ENCODE measurements around the gene NAV2. TPM values are rescaled to one million over a fixed set of nuclear protein-coding genes. Genes with fewer than 3 reads are reported as not detected.

Gene NAV2
- total RNA-seq, 2 donors from 2014 or later, result 26.4 to 35.5 TPM

DNA sequence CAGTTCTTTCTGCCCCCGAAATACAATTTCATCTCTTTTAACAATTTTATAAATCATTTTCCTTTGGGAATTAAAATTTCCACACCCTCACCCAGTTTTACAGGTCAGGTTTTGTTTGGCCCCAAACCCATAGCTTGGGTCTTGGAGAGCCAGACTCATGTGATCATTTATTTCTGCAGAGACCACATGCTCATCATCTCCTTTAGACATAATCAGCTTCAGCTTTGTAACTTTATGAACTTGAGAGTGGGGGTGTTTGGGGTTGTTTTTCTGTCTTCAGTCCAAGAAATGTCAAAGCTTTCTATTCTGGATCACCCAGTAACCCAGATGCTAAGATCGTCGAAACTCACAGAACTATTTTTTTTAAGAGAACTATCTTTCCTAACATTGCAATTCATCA is 376.7 kb downstream of the NAV2 start:
- Histone ChIP-seq H3K36me3 (replicated peaks in 1 of 2; ENCODE audit: insufficient read depth in 1 of 2, low read depth in 2 of 2) (peaks cover 5 to 6% of the 10 kb centered on the region in 2 donors), H3K27ac (peak overlapping the region in 3 of 4 donors; percentile 8 to 57 (median 53)), H3K4me3 (no peak overlapping the region), H3K9me3 (no peaks in the 10 kb centered on the region), H3K4me1 (peaks cover 30% of the 10 kb centered on the region), H3K27me3 (no peaks in the 10 kb centered on the region)
- WGBS, 2 donors, result 35 to 44% methylated on average over 3 of the region's 3 CpGs
- intact Hi-C loops (cut with DNase I), result no loop called here
- no peak for DNase-seq
- TF ChIP-seq, protein P1, sequence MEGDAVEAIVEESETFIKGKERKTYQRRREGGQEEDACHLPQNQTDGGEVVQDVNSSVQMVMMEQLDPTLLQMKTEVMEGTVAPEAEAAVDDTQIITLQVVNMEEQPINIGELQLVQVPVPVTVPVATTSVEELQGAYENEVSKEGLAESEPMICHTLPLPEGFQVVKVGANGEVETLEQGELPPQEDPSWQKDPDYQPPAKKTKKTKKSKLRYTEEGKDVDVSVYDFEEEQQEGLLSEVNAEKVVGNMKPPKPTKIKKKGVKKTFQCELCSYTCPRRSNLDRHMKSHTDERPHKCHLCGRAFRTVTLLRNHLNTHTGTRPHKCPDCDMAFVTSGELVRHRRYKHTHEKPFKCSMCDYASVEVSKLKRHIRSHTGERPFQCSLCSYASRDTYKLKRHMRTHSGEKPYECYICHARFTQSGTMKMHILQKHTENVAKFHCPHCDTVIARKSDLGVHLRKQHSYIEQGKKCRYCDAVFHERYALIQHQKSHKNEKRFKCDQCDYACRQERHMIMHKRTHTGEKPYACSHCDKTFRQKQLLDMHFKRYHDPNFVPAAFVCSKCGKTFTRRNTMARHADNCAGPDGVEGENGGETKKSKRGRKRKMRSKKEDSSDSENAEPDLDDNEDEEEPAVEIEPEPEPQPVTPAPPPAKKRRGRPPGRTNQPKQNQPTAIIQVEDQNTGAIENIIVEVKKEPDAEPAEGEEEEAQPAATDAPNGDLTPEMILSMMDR (IDR thresholded peaks at IDR 0.05), result no peak
- TF ChIP-seq POLR2A (IDR thresholded peaks at IDR 0.05), result no peak
- ATAC-seq, result no peak

DNA sequence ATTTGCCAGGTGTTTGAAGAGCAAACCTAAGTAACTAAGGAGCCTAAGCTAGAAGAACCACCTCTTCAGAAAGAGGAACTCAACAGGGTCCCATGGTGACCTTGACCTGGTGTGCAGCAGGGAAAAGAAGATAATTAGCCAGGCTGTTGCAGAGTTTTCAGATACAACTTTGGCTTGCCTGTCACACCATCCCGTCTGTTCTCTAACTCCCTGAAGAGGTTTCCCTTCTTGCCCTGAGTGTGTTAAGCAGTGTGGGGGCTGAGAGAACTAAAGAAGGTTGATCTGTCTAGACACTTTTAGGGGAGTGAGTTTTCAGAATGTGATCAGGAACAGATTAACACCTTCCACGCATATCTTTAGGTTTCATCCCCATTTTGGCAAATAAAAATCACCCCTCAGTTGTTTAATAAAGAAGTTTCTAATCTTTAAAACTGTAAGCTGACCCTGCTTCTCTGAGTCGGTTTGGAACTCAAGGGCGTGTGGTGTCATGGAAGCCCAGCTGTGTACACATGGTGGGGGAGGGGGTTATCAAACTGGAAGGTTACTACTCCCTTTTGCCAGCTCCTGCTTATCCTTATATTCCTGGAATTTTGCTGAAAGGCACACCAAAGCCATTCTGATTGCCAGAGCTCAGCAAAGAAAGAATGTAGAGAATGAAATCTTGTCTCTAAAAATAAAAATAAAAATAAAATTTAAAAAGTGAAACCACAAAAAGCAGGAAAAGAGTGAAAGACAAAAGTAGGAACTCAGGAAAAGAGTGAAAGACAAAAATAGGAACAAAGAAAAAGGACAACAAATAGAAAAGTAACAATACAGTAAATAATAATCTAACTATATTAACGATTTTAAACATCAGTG is 377.4 kb downstream of the NAV2 start:
- no peaks in the 10 kb centered on the region for H3K9me3 ChIP-seq
- no peak for TF ChIP-seq POLR2A (IDR thresholded peaks at IDR 0.05)
- TF ChIP-seq, protein P1 (IDR thresholded peaks at IDR 0.05), result no peak
- intact Hi-C loops (cut with DNase I), result no loop called here
- peak; percentile 90 for ATAC-seq
- H3K36me3 ChIP-seq (replicated peaks in 1 of 2; ENCODE audit: insufficient read depth in 1 of 2, low read depth in 2 of 2), result peaks cover 5 to 6% of the 10 kb centered on the region in 2 donors
- peaks cover 30% of the 10 kb centered on the region for H3K4me1 ChIP-seq
- no peaks in the 10 kb centered on the region for H3K27me3 ChIP-seq
- no peak overlapping the region for H3K4me3 ChIP-seq
- peak overlapping the region in 3 of 4 donors; percentile 8 to 57 (median 53) for H3K27ac ChIP-seq
- DNase-seq, result peak; percentile 67 to 78 (median 72)
- WGBS, 2 donors, result 24 to 30% methylated on average over 5 of the region's 5 CpGs

DNA sequence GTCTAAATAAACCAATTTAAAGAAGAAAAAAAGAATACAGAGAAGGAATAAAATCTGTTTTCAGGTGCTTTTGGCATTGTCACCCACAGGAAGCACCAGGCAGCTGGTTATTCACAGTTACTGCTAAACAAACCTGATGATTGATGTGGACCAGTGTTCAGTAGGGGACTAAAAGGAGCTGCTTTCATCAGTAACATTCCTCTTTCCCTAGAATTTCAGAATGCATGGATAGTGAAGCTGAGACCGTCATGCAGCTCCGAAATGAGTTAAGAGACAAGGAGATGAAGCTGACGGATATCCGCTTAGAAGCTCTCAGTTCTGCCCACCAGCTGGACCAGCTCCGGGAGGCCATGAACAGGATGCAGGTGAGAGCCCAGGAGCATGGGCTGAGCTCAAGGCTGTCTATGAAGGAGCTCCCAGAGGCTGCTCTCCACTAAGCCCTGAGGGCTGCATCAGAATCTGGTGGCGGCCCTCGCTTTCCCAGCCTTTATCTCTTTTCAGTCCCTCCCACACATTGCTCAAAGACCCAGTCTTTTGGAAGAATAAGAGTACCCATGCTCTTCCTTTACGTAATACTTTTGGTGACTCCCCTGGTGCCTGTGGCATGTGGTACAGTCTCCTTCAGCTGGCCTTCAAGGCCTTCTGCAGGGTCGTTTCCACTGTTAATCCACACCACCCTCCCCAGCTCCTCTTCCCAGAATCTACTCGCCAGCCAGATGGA is 378.2 kb downstream of the NAV2 start:
- H3K36me3 ChIP-seq (replicated peaks in 1 of 2; ENCODE audit: insufficient read depth in 1 of 2, low read depth in 2 of 2), result peaks cover 5 to 6% of the 10 kb centered on the region in 2 donors
- TF ChIP-seq, protein P1 (IDR thresholded peaks at IDR 0.05), result no peak
- TF ChIP-seq POLR2A (IDR thresholded peaks at IDR 0.05), result no peak
- ATAC-seq, result no peak
- peaks cover 30% of the 10 kb centered on the region for H3K4me1 ChIP-seq
- DNase-seq, result no peak
- 75 to 82% methylated on average over 9 to 10 of the region's 10 CpGs for WGBS, 2 donors
- H3K27ac ChIP-seq, result peak overlapping the region in 1 of 4 donors; percentile 57
- H3K4me3 ChIP-seq, result no peak overlapping the region
- H3K9me3 ChIP-seq, result no peaks in the 10 kb centered on the region
- intact Hi-C loops (cut with DNase I), result no loop called here
- H3K27me3 ChIP-seq, result no peaks in the 10 kb centered on the region

DNA sequence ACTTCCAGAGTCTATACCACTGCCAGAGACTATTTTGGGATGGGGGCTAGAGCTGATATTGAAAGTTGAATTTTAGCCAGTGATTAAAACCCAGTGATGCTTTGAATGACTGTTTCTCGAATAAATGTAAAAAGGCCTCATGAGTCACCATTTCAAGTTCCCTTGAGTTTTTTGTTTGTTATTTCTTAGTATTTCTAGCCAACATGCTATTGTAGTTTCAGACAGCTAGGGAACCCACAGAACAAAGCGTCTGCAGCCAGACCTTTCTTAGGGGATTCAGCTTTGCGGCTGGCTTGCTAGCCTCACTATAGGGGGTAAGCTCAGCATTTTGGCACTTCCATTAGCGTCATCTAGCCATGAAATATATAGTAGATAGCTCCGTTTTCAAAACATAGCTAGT is 381.1 kb downstream of the NAV2 start:
- no peaks in the 10 kb centered on the region for H3K9me3 ChIP-seq
- peaks cover 24% of the 10 kb centered on the region for H3K4me1 ChIP-seq
- peaks cover 0 to 15% of the 10 kb centered on the region in 2 donors for H3K36me3 ChIP-seq (replicated peaks in 1 of 2; ENCODE audit: insufficient read depth in 1 of 2, low read depth in 2 of 2)
- ATAC-seq (no peak), DNase-seq (no peak)
- WGBS, 2 donors, result 93 to 94% methylated on average over 5 of the region's 5 CpGs
- no peak overlapping the region for H3K27ac ChIP-seq
- intact Hi-C loops (cut with DNase I), result no loop called here
- no peaks in the 10 kb centered on the region for H3K27me3 ChIP-seq
- no peak overlapping the region for H3K4me3 ChIP-seq
- TF ChIP-seq, protein P1 (IDR thresholded peaks at IDR 0.05), result no peak
- no peak for TF ChIP-seq POLR2A (IDR thresholded peaks at IDR 0.05)

Data from body of pancreas (tissue), 4 donors.